GM18508 (cell line): ENCODE data around the gene CHST15.

Experiments used
- ATAC-seq: cut with Tn5 transposase; IDR thresholded peaks from one replicate; pipeline ENCODE4 v1.9.1; 2021; ENCODE audit warnings: moderate number of reproducible peaks; ENCODE audit not compliant: insufficient read depth, unreplicated experiment

The CHST15 gene

DNA sequence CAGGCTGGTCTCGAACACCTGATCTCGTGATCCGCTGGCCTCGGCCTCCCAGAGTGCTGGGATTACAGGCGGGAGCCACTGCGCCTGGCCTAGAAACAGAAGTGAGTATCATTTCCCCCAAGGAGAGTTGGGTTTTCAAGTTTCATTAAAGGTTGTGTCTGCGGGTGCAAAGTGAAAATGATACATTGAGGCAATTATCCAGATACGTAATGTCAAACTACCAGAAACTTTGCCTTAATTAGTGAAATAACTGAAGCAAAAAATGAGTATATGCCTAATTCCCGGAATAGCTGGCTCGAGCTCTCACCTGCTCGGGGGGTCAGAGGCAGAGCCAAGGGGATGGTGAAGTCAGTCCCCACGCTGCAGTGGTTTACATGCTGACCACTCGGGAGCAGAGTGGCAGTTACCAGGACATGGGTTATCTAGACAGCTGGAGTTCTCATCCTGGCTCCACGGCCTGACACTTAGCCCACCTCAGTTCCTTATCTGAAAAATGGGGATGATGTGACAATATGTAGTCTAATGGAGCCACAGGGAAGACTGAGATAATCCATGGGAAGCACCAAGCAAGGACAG lies 25.5 kb downstream of the CHST15 start:
- no peak for ATAC-seq

DNA sequence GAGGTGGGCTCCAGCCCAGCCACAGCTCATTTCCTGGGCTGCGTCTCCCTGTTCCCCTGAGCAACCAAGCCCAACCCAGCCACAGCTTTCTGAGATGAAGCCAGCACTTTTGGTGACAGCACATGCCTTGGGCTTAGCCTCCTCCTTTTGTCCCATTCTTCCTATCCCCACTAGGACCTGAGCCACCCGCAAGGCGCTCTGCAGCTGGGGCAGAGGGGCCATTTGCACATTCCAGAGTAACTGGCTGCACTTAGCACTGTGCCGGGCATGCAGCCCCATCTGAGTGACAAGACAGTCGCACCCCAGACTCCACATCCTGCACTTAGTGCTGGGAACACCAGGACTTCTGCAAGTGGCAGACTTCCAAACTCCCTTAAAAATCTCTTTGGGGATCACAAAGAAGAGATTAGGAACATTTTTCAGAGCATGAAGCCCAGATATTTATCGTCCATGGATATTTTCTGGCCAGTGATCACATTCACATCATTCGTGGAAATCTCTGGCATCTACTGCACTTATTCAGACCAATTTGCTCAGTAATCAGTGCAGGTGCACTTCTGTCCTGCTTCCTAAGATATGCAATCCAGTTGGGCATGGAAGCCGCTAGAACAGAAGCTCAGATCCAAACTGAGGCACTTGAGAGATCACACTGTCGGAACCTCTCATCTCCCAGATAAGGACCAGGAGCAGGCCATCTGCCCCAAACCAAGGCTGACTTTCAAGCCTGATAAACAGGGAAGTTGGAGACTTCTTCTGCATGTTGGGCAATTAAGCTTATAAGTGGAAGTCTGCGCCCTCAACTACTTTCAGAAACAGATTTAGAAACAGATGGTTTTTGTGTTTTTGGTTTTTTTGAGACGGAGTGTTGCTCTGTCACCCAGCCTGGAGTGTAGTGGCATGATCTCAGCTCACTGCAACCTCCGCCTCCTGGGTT lies 26.4 kb downstream of the CHST15 start:
- ATAC-seq = no peak

DNA sequence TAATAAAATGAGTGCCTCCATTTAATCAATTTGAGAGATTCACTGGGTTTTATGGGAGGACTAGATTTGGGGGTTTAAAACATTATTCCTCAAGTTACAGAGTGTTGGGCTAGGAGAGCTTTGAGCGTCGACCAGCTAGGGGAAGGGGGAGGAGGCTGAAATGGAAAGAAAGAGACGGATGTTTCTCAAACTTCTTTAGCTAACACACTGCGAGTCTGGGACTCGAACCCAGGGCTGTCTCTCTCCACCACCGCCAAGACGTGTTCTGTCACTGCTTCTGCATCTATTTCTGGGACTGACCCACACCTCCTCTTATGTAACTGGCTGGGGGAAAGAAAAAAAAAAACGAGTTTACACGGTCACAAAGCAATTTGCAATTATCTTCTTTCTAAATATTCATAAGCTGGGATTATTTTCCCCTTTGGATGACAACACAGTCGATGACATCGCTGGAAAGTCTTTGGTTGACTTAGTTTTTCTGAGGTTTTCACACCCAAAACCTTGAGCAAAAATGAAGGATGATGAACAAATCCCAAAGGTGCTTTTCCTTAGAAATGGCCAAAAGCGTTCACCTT lies 27.2 kb downstream of the CHST15 start:
- ATAC-seq = no peak

DNA sequence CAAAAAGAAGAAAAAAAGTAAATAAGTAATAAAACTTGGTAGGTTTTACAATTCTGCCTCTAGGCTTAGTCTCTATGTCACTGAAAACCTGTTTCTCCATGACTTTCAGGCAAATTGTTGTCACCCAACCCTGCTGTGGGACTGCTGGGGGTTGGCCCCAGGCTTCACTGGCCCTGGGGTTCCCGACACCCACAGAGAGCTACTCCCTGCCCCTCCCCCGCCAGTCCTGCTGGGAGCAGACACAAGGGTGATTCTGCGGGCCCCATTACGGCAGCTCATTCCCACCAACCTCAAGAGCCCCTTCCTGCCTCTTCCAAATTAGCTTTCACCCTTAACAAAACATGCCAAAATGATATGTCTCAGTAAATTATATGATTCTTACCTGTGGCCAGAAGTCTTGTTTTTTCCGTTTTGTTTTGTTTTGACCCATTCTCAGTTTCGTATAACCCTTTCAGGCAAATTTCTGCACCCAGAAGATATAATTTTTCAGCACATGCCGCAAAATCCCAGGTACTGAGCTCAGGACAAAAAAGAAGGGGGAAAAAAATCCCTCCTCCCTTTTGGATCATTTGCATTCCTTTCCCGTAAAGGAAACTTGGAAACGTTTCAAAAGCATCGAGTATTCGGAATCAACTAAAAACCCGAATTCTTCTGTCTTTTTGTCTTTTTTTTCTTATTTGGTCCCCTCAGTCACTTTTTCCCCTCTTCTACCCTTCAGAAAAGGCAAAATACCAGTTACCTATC lies 27.8 kb downstream of the CHST15 start:
- ATAC-seq = no peak

DNA sequence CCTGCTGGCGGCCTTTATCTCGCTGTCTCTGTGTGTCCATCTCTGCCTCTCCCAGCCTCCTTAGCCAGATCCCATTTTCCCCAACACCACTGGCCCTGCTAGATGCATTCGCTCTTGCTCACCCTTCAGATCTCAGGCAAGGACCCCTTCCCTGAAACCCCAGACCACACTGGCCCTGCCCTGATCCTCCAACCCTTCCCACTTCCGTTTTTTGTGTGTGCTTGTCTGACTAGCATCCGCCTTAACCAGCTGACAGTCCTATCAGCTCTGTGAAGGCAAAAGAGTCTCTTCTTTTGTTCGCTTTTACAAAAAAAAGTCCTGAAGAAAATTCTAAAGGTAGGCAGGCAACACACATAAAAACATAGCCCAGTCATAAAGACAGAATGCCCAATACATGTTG lies 28.7 kb downstream of the CHST15 start:
- ATAC-seq = no peak

DNA sequence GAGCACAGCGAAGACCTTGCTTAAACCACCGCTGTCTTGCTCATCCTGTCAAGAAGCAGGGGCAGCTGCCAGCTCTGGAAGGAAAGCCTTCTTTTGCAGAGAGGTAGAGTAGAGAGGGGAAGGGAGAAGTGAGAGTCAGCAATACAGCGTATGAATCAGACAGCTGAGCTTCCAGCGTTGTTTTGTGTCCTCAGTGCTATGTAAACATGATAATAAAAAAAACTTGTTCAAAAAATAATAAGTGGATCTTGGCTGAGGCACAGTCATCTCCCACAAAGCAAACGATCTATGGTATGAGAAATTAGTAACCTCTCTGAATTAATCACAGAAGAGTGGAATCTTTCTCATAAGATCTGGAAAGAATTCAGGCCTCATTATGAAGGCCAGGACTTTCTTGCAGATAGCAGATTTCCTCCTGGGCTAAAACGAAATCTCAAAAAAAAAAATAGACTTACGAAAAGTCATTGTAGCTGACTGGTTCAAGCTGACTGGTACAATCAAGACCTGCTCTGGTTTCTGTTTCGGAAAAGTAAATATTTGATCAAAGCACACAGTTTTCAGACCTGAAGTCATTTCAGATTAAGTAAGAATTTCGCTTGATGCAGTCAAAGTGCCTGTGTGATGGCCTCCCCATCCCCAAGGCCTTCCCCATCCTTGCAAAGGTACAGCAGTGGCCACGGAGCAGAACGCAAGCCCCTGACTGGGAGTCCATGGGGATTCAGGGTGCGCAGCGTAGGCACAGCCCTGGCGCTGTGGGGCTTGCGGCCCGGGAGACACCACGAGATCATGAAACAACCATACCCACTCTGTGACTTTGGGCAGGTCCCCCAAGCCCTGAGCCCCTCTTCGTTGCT lies 29.4 kb downstream of the CHST15 start:
- no peak for ATAC-seq

DNA sequence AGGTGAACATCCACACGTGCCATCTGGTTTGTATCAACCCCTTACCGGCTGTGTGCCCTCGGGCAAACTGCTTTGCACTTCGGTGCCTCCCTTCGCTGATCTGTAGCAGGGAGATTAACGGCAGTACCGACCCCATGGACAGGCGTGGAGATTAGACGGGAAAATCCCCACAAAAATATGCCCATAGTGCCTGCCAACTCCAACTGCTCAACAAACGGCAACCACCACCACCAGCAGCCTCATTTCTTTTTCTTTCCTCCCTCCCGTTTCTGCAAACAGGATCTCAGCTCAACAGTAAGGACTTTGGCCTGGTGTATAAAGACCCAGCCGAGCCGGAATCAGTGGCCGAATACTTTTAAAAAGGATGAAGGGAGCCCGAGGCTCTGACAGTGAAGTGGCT lies 31.0 kb downstream of the CHST15 start:
- ATAC-seq = no peak

DNA sequence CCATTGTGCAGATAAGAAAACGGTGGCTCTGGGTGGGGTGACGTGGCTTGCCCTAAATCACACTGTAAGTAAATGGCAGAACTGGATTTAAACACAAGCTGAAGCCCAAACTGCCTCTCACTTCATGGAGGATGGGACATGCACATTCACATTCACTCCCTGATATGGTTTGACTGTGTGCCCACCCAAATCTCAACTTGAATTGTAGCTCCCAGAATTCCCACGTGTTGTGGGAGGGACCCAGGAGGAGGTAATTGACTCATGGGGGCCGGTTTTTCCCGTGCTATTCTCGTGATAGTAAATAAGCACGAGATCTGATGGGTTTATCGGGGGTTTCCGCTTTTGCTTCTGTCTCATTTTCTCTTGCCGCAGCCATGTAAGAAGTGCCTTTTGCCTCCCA lies 32.4 kb downstream of the CHST15 start:
- ATAC-seq = no peak

DNA sequence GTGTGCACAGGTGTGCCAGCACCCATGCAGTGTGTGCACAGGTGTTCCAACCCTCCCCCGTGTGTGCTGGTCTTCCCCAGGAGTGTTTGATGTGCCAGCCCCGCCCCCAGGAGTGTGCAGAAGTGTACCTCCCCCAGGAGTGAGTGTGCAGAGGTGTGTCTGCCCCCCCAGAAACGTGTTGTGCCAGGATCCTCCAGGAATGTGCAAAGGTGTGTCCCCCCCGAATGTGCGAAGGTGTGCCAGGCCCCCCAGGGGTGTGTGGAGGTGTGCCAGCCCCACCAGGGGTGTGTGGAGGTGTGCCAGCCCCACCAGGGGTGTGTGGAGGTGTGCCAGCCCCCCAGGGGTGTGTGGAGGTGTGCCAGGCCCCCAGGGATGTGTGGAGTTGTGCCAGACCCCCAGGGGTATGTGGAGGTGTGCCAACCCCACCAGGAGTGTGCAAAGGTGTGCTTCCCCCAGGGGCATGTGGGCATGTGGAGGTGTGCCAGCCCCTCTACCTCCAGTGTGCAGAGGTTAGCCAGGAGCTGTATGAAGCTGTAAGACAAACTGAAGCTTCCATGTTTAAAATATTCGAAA lies 33.2 kb downstream of the CHST15 start:
- no peak for ATAC-seq

DNA sequence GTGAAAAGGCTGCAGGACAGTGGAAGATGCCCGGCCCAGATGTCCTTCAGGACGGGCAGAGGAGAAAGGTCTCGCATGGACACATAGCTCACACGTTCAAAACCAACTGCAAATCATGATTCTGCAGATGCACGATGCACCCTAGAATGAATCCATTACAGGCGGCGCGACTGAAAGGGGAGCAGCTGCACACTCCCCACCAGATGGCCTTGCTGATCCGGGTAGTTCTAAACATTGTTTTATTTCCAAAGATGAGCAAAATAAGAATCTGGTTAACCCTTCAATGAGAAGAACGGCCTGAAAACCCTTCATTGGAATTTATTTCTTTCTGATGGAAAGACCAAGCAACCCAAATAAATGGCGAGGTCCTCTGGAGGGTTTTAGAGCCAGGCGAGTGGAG lies 33.8 kb downstream of the CHST15 start:
- no peak for ATAC-seq

DNA sequence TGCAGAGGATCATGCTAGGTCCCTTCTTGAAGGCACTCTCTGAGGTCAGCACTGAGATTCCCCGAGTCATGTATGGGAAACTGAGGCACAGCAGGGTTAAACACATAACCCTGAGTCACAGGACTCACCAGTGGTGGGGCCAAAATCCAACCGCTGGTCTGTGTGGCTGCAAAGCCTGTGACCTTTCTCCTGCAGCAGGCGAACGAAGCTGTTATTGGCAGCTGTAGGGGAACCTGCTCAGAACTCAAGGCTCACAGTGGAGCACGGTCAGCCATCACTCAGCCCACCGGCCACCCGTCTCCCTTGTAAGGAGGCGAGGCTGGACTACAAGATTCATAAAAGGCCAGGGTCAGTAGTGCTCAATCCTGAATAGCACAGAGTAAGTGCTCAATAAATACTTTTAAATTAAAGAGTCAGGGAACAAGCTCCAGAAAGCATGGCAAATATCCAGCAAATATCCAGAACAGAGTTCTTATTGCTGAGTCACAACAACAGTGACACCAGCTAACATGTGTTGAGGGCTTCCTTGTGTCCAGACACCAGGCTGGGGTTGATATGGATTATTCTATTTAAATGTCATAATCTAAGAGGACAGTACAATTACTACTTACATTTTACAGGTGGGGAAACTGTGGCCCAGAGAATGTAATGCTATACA lies 34.9 kb downstream of the CHST15 start:
- ATAC-seq = no peak

DNA sequence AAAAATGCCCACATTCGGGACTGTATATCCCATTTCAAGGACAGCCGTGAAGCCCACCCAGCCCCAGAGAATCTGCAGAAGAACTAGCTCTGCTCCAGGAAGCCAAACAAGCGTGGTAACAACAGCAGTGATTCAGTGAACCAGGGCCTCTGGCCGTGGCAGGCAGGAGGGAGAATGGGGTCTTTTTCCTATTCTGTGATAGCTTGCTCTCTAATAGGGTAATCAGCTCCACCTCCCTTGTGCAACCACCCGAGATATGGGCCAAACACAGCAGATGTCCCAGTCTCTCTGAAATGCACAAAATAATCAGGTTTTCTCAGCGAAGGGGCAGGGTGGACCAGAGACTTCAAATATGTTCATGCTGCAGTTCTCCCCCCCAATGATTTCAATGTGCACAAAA lies 35.8 kb downstream of the CHST15 start:
- ATAC-seq = no peak

DNA sequence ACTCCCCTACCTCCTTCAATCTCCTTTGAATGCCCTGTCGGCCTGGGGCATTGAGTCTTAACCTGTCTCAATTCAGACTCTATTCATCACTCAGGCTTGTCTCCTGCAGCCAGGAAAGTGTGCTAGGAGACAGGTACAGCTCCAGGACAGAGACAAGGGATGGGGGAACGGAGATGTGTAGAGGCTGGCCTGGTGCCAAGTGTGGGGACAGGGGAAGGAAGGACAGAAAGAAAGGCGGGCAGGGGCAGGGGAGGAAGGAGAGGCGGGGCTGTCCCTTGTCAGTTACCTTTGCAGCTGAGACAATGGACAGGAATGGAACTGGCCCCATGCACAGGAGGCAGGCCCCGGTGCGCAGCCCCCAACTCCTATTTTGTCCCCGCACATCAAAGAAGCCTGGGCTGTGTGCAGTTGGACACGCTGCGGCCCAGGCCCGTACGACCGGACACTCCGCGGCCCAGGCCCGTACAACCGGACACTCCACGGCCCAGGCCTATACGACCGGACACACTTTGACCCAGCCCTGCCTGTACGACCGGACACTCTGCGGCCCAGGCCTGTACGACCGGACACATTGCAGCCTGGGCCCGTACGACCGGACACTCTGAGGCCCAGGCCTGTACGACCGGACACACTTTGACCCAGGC lies 36.9 kb downstream of the CHST15 start:
- no peak for ATAC-seq

DNA sequence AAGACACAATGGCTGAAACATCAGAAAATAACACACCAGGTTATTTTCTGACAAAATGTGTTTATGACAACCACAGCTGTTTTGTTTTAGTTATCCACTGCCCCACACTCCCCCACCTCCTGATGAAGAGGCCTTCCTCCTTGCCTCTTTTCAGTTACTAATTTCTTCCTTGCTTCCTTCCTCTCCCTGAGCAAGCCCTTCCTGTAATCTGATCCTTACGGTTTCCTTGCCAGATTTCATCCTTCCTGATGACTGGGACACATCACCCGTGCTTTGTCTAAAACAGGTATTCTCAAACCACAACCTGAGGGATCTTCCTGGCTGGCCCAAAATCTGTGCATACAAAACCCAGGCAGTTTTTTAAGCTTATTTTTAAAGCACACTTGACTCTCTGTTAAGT lies 39.4 kb downstream of the CHST15 start:
- ATAC-seq = no peak

DNA sequence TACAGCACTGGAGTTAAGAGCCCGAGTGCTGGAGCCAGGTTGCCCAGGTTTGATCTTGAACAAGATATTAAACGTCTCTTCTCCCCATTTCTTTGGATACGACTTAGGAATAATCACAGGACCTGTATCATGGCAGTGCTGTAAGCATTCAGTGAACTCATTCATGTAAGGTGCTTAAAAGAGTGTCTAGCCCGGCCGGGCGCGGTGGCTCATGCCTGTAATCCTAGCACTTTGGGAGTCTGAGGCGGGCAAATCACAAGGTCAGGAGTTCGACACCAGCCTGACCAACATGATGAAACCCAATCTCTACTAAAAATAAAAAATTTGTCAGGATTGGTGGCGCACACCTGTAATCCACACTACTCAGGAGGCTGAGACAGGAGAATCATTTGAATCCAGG lies 40.8 kb downstream of the CHST15 start:
- ATAC-seq = no peak

DNA sequence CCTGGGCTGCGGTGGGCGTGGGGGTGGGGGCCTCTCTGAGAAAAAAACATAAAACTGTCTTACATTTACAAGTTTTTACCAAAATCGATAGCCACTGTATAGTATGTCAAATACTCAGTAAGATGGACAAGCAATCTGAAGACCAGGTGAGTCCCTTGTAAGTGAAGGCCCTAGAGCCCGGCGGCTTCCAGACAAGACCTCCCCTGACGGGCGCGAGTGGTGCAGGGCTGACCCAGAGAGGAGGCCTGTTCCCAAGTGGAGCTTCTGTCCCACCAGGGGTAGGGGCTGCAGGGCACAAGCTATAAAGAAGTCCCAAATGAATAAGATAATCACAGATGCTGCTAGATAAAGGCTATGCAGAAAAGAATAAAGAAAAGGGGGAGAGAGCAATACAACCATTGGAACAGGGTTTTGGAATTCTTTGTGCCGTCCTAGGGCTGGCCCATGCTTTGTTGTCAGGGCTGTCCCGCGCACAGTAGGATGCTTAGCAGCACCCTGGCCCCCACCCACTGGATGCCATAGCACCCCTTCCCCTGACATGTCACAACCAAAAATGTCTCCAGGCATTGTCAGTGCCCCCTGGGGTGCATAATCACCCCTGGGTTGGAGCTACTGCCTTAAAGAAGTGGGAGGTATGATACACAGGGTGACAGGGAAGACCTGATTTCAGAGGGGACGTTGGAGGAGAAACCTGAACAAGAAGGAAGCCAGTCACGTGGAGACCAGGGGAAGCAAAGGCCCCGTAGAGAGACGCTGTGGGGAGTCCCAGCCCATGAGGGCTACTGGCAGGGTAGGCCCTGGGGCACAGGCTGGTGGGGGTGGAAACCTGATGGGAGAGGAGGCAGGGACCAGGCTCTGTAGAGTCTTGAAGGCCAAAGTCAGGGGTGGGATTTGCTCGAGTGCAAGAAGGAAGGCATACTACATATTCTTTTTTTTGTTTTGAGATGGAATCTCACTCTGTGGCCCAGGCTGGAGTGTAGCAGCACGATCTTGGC lies 43.1 kb downstream of the CHST15 start:
- no peak for ATAC-seq

DNA sequence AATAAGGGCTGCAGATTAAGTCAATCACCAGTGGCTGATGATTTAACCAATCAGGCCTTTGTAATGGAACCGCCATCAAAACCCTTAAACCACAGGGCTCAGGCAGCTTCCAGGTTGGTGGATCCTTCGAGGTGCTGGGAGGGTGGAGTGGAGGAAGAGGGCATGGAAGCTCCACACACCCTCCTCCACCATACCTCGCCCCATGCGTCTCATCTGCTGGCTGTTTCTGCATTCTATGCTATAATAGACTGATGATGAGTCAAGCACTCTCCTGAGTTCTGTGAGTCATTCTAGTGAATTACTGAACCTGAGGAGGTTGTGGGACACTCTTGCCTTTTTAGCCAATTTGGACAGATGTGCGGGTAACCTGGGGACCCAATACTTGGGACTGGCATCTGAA lies 43.9 kb downstream of the CHST15 start:
- ATAC-seq = no peak
